Measurements from ENCODE around the gene OPA1. TPM values are rescaled to one million over a fixed set of nuclear protein-coding genes. Genes with fewer than 3 reads are reported as not detected.

OPA1 gene
- total and polyA plus RNA-seq, 2 of the 8 experiments (the other 6 are each of a cell fraction or from before 2014, with no cell fraction given): 20.3 to 109 TPM

DNA sequence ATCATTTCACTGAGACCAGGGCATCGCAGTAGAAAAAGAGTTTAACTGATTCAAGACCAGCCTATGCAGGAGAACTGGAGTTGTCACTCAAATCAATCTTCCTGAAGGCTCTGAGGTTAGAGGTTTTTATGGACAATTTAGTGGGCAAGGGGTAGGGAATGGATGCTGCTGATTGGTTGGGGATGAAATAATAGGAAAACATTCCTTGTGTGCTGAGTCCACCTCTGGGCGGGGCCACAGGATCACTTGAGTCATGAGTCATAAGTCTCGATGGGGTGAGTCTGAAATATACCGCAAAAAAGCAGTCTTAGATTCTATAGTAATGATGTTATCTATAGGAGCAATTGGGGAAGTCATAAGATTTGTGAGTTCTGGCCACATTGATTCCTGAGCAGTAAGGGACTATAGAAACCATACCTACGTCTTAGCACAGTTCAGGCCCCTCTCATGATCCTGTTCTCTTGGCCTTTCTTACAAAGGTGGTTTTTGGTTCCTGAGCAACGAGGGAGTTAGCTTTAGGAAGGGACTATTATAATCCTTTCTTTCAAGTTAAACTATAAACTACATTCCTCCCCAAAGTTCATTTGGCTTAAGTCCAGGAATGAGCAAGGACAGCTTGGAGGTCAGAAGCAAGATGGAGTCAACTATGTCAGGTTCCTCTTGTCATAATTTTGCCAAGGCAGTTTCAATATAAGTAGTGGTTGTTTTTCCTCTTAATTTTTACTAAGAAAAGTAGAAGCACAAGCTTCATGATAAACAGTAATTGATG is 2.7 kb upstream of the OPA1 start (continued):
- TF ChIP-seq TAF7 (optimal IDR thresholded peaks at IDR 0.05; ENCODE audit: borderline replicate concordance, low read depth, low read length) (no peak), BRCA1 (IDR thresholded peaks at IDR 0.05; ENCODE audit: low read depth, low read length) (no peak), YY1 (IDR thresholded peaks at IDR 0.05; ENCODE audit: low read depth, low read length) (no peak), MAFK (IDR thresholded peaks at IDR 0.05; ENCODE audit: low read depth, low read length) (no peak), POLR2AphosphoS5 (IDR thresholded peaks at IDR 0.05; ENCODE audit: low read depth, low read length) (no peak), NANOG (IDR thresholded peaks at IDR 0.05; ENCODE audit: insufficient read depth, low read depth, low read length, poor library complexity, severe bottlenecking) (no peak)

Measured in H1 (cell line).